Activated CD8-positive, alpha-beta T cell treated with anti-CD3 and anti-CD28 coated beads, Interleukin-2, amount 10 ng/mL, durations not matched to agents 7 days and 5 days (primary cell): ENCODE data around the gene PPP2R5C. TPM values are rescaled to one million over a fixed set of nuclear protein-coding genes. Genes with fewer than 3 reads are reported as not detected.
"Not testable (repeated sequence)": the region's sequence is repeated elsewhere in the genome, so short reads cannot be mapped to it uniquely, and the experiment has no call there.

Source experiments
- ATAC-seq: fragments of 150-1000 bp; cut with Tn5 transposase; one replicate; pipeline ENCODE4 v1.10.0; 2021; ENCODE audit warnings: moderate library complexity
- CTCF ChIA-PET: fragments of 350-600 bp; sonication (Branson Sonifier 250); formaldehyde crosslinking; loops from one replicate; lab custom pipeline; 2021; ENCODE audit warnings: antibody characterized with exemption; lab: Charles Lee
- POLR2A ChIA-PET: fragments of 350-600 bp; sonication (Branson Sonifier 250); formaldehyde crosslinking; loops from one replicate; lab custom pipeline; 2021; ENCODE audit warnings: antibody characterized with exemption; lab: Charles Lee
- DNase-seq: peaks from one replicate; pipeline ENCODE4 v3.0.0-alpha.2; 2020
- H3K27ac Mint-ChIP-seq: one replicate; pipeline ENCODE4 v1.8.0; 2021; ENCODE audit warnings: mild to moderate bottlenecking, mixed read lengths
- H3K27me3 Mint-ChIP-seq: one replicate; pipeline ENCODE4 v1.8.0; 2021; ENCODE audit warnings: low read depth, mixed read lengths
- H3K36me3 Mint-ChIP-seq: one replicate; pipeline ENCODE4 v1.8.0; 2021; ENCODE audit warnings: low read depth, mixed read lengths
- H3K4me1 Mint-ChIP-seq: one replicate; pipeline ENCODE4 v1.8.0; 2021; ENCODE audit warnings: low read depth, mixed read lengths
- H3K4me3 Mint-ChIP-seq: one replicate; pipeline ENCODE4 v1.8.0; 2021; ENCODE audit warnings: mild to moderate bottlenecking, mixed read lengths
- H3K9me3 Mint-ChIP-seq: one replicate; pipeline ENCODE4 v1.8.0; 2022; ENCODE audit warnings: mixed read lengths; ENCODE audit not compliant: insufficient read depth
- total RNA-seq, 2 experiments: library from RNA; stranded (reverse); gene quantifications; one replicate each; pipeline ENCODE4 v1.2.3, GENCODE V29; 2021

The PPP2R5C gene
- total RNA-seq, 2 experiments from 2014 or later: 218 to 223 TPM

DNA sequence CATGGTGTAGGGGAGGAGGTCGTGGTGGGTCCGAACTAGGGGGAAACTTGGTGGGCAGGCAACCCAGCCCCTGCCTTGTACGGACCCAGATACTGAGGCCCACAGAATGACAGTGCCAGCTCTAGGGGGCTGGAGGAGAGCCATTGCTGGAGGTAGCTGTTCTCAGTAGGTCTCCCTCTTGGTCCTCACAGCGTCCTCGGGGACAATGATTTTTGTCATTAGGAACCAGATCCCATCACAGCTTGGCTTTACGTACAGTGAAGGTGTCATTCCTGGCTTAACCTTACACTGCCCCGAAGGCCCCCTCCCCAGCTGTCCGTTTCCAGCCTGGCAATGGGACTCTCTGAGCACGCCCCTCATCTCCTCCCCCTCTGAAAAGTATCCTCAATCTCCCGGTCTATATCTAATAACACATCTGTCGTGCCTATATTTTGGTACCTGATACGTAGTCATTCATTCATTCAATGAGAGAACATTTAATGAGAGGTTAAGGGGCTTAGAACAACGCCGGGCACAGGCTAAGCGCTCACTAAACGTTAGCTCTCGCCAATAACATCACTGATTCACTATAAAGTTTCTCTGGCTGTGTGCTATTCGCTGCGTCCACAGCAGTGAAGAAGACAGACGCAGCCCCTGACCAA is 202.3 kb downstream of the PPP2R5C start:
- ATAC-seq (no peak), DNase-seq (no peak)
- CTCF ChIA-PET: interaction anchor here (1.5 to 4.4 kb wide), 4 partner anchors 15 to 350 kb away, joined by 5 to 33 read pairs (median 15); no protein-coding TSS in a partner anchor
- Mint-ChIP-seq H3K27ac (peak overlapping the region; percentile 70), H3K4me3 (peak overlapping the region; percentile 68), H3K36me3 (peaks cover 10% of the 10 kb centered on the region), H3K27me3 (peaks cover 3% of the 10 kb centered on the region), H3K4me1 (peaks cover 41% of the 10 kb centered on the region), H3K9me3 (no peaks in the 10 kb centered on the region)
- POLR2A ChIA-PET: interaction anchor here (0.5 to 1.5 kb wide), 6 partner anchors 10 to 385 kb away, joined by 3 to 6 read pairs (median 3); partner anchors contain the start of gene WDR20

DNA sequence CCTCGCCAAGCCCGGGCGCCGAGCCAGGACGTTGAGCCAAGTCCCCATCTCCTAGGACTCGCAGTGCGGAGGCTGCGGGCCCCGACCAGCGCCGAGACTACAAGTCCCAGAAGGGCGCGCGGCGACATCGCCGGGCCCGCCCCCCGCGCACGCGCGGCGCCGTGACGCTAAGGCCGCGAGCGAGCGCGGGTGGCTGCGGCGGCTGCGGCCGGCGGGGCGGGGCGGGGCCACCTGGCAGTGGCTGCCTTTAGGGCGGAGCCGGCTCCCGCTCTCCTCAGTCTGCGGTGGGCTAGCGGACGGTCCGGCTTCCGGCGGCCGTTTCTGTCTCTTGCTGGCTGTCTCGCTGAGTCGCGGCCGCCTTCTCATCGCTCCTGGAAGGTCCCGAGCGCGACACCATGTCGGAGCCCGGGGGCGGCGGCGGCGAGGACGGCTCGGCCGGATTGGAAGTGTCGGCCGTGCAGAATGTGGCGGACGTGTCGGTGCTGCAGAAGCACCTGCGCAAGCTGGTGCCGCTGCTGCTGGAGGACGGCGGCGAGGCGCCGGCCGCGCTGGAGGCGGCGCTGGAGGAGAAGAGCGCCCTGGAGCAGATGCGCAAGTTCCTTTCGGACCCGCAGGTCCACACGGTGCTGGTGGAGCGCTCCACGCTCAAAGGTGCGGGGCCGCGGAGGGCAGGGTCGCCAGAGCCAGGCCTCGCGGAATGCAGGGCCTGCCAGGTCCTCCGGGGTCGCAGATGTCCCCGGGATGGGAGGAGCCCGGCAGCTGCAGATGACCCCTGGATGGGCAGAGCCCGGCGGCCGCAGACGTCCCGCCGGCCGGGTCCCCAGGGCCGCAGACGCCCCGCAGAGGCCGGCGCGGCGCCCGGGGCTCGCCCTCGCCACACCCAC is 203.0 kb downstream of the PPP2R5C start, which contains the start of gene DYNC1H1:
TSS of gene DYNC1H1 (plus strand) at position 277 of the 884 bp plus-strand sequence. CDS start at position 396, 119 bp downstream.
- peak within 1 kb of the TSS; percentile 94 for H3K4me3 Mint-ChIP-seq
- ChIA-PET POLR2A (interaction anchor here (0.6 to 1.6 kb wide), 9 partner anchors 11 to 1304 kb away, joined by 3 to 10 read pairs (median 3); partner anchors contain the start of gene WDR20), CTCF (interaction anchor here (0.8 to 4.4 kb wide), 10 partner anchors 14 to 352 kb away, joined by 3 to 33 read pairs (median 9); no protein-coding TSS in a partner anchor)
- H3K9me3 Mint-ChIP-seq: no peaks in the 10 kb centered on the region
- peak; percentile 90 for DNase-seq
- H3K36me3 Mint-ChIP-seq: peaks cover 14% of the 10 kb centered on the region
- H3K4me1 Mint-ChIP-seq: peaks cover 44% of the 10 kb centered on the region
- ATAC-seq: peak; percentile 86
- peaks cover 3% of the 10 kb centered on the region for H3K27me3 Mint-ChIP-seq
- H3K27ac Mint-ChIP-seq: peak within 1 kb of the TSS; percentile 94

- DNase-seq (peak; percentile 82), ATAC-seq (peak; percentile 62)
- H3K27ac Mint-ChIP-seq: peak overlapping the region; percentile 92
- CTCF ChIA-PET: interaction anchor here (0.7 to 3.0 kb wide), 9 partner anchors 14 to 351 kb away, joined by 3 to 13 read pairs (median 6); no protein-coding TSS in a partner anchor
- H3K4me3 Mint-ChIP-seq: peak overlapping the region; percentile 94
- peaks cover 47% of the 10 kb centered on the region for H3K4me1 Mint-ChIP-seq
- POLR2A ChIA-PET: interaction anchor here (0.6 to 1.6 kb wide), 8 partner anchors 16 to 1304 kb away, joined by 3 to 10 read pairs (median 4); no protein-coding TSS in a partner anchor
- H3K27me3 Mint-ChIP-seq: peaks cover 3% of the 10 kb centered on the region
- peaks cover 16% of the 10 kb centered on the region for H3K36me3 Mint-ChIP-seq
- no peaks in the 10 kb centered on the region for H3K9me3 Mint-ChIP-seq
Observed at GRCh38 chr14:101965181-101965544, 203.7 kb downstream of the PPP2R5C start.

DNA sequence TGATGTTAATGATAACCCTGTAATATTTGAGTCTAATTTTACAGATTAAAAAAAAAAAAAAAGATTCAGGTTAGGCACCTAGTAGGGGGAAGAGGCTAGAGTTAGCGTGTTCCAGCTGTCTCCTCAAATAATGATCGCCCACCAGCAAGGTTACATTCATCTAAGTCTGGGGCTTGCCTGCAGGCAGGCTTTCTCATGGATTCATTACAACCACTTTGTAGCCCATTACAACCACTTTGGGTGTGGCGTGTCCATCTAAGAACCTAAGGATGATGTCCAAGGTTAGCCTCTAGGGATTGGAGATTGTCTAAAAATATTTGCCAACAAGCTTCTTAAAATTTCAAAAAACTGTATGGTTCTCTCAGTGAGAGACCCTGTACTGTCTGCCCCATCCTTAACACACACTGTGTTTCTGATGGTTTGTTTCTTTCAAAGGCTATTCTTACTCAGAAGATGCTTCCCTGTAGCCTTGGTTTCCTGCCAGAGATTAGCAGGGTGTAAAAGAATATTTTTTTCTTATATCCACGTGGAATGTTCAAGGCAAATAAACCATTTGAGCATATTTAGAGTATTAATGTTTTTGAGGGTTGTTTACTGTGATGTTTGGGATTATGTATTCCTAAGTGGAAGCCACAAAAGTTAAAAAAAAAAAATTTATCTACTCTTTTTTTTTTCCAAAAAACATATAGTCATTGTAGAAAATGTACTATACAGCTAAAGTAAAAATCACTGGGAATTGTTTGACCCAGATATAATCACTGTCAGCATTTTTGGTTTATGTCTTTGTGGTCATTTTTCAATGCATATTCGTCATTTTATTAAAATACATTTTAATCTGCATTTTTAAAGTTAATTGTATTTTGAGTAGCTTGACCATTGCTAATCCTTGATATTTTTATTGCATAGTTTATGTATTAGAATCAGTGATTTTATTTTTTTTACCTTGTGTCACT is 204.5 kb downstream of the PPP2R5C start:
- Mint-ChIP-seq H3K9me3 (no peaks in the 10 kb centered on the region), H3K36me3 (peaks cover 19% of the 10 kb centered on the region), H3K4me3 (peak overlapping the region; percentile 94), H3K27me3 (peaks cover 3% of the 10 kb centered on the region), H3K27ac (peak overlapping the region; percentile 92), H3K4me1 (peaks cover 44% of the 10 kb centered on the region)
- ATAC-seq (no peak), DNase-seq (no peak)
- POLR2A ChIA-PET: interaction anchor here (0.6 to 1.6 kb wide), 10 partner anchors 8 to 1371 kb away, joined by 3 to 10 read pairs (median 4); partner anchors contain the start of gene HSP90AA1
- CTCF ChIA-PET: interaction anchor here (0.7 to 3.0 kb wide), 9 partner anchors 13 to 351 kb away, joined by 3 to 13 read pairs (median 6); no protein-coding TSS in a partner anchor

GRCh38 chr14:101966742-101967141 is 205.2 kb downstream of the PPP2R5C start:
- no peak for DNase-seq
- H3K9me3 Mint-ChIP-seq: no peaks in the 10 kb centered on the region
- H3K36me3 Mint-ChIP-seq: peaks cover 19% of the 10 kb centered on the region
- ChIA-PET POLR2A (interaction anchor here (0.7 kb wide), 1 partner anchor 9 kb away, joined by 3 read pairs; no protein-coding TSS in a partner anchor), CTCF (interaction anchor here (1.8 to 2.9 kb wide), 4 partner anchors 12 to 350 kb away, joined by 4 to 13 read pairs (median 8); no protein-coding TSS in a partner anchor)
- peaks cover 41% of the 10 kb centered on the region for H3K4me1 Mint-ChIP-seq
- peaks cover 3% of the 10 kb centered on the region for H3K27me3 Mint-ChIP-seq
- no peak for ATAC-seq
- no peak overlapping the region for H3K27ac Mint-ChIP-seq
- peak overlapping the region; percentile 46 for H3K4me3 Mint-ChIP-seq

- peaks cover 48% of the 10 kb centered on the region for H3K4me1 Mint-ChIP-seq
- ChIA-PET POLR2A (interaction anchor here (0.6 to 1.2 kb wide), 2 partner anchors 19 to 145 kb away, joined by 4 read pairs; no protein-coding TSS in a partner anchor), CTCF (interaction anchor here (1.1 to 1.8 kb wide), 2 partner anchors 129 to 346 kb away, joined by 3 to 5 read pairs; no protein-coding TSS in a partner anchor)
- ATAC-seq (no peak), DNase-seq (no peak)
- peak overlapping the region; percentile 2 for H3K27ac Mint-ChIP-seq
- H3K9me3 Mint-ChIP-seq: no peaks in the 10 kb centered on the region
- H3K4me3 Mint-ChIP-seq: no peak overlapping the region
- no peaks in the 10 kb centered on the region for H3K27me3 Mint-ChIP-seq
- H3K36me3 Mint-ChIP-seq: peaks cover 25% of the 10 kb centered on the region
Observed at GRCh38 chr14:101968186-101968585, 206.7 kb downstream of the PPP2R5C start.

DNA sequence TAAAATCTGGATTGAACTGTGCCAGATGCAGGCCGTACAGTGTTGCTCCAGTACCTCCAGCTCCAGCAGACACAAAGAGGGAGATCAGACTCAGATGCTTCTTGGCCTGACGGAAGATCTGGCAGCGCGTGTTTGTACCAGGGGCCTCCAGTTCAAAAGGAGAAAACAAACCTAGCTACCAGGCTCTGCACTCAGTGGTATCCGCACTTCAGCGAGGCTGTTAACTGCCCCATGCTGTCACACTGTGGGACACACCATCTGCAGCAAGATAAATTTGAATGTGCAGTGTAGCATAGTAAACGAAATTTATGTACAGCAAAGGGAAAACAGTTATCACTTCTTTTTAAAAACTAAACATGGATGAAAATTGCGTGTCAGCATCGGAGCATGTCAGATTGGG is 208.0 kb downstream of the PPP2R5C start:
- DNase-seq: no peak
- no peak for ATAC-seq
- POLR2A ChIA-PET: interaction anchor here (1.2 kb wide), 1 partner anchor 18 kb away, joined by 4 read pairs; no protein-coding TSS in a partner anchor

DNA sequence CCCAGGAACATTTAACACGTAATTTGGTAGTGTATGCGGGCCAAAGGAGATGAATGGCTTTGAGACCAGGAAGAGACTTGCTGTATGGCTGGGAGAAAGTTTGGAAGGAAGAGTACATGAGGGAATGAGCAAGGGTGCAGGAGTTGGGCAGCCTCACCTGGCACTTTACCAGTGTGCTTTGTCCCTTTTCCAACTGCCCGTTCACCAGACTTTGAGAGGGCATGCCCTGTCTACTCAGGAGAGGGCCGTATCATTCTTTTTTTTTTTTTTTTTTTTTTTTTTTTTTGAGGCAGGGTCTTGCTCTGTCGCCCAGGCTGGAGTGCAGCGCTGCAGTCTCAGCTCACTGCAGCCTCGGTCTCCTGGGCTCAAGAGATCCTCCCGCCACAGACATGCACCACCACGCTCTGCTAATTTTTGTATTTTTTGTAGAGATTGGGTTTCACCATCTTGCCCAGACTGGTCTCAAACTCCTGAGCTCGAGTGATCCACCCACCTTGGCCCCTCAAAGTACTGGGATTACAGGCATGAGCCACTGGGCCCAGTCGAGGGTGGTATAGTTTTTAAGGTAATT is 209.4 kb downstream of the PPP2R5C start:
- H3K27ac Mint-ChIP-seq: no peak overlapping the region
- H3K9me3 Mint-ChIP-seq: no peaks in the 10 kb centered on the region
- ChIA-PET CTCF (interaction anchor here (1.8 kb wide), 1 partner anchor 9 kb away, joined by 5 read pairs; no protein-coding TSS in a partner anchor), POLR2A (no interaction called here)
- H3K4me1 Mint-ChIP-seq: peaks cover 39% of the 10 kb centered on the region
- H3K4me3 Mint-ChIP-seq: no peak overlapping the region
- H3K36me3 Mint-ChIP-seq: peaks cover 25% of the 10 kb centered on the region
- no peak for DNase-seq
- ATAC-seq: no peak
- no peaks in the 10 kb centered on the region for H3K27me3 Mint-ChIP-seq

More for the DNA sequence above, 208.0 kb downstream of the PPP2R5C start:
- Mint-ChIP-seq H3K4me3 (no peak overlapping the region), H3K36me3 (peaks cover 25% of the 10 kb centered on the region), H3K27me3 (no peaks in the 10 kb centered on the region), H3K9me3 (no peaks in the 10 kb centered on the region), H3K27ac (no peak overlapping the region), H3K4me1 (peaks cover 43% of the 10 kb centered on the region)
- CTCF ChIA-PET: interaction anchor here (1.0 to 1.3 kb wide), 2 partner anchors 9 to 127 kb away, joined by 4 to 5 read pairs; no protein-coding TSS in a partner anchor

DNA sequence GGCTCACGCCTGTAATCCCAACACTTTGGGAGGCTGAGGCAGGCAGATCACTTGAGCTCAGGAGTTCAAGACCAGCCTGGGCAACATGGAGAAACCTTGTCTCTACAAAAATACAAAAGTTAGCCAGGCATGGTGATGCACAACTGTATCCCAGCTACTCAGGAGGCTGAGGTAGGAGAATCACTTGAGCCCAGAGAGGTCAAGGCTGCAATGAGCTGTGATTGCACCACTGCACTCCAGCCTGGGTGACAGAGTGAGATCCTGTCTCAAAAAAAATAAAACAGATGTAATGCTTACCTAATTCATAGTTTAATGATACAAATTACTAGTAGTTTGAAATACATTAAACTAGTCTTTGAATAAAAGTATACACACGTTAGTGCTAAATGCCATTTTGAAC is 209.9 kb downstream of the PPP2R5C start:
- ATAC-seq, DNase-seq, H3K9me3 Mint-ChIP-seq, H3K4me3 Mint-ChIP-seq, H3K27me3 Mint-ChIP-seq, H3K27ac Mint-ChIP-seq, POLR2A ChIA-PET: not testable (repeated sequence)
- Mint-ChIP-seq H3K4me1 (peaks cover 36% of the 10 kb centered on the region), H3K36me3 (peaks cover 24% of the 10 kb centered on the region)
- CTCF ChIA-PET: interaction anchor here (1.8 to 2.6 kb wide), 2 partner anchors 10 to 125 kb away, joined by 5 to 8 read pairs; no protein-coding TSS in a partner anchor
